ENCODE results near the gene IL34.

IL34 gene

DNA sequence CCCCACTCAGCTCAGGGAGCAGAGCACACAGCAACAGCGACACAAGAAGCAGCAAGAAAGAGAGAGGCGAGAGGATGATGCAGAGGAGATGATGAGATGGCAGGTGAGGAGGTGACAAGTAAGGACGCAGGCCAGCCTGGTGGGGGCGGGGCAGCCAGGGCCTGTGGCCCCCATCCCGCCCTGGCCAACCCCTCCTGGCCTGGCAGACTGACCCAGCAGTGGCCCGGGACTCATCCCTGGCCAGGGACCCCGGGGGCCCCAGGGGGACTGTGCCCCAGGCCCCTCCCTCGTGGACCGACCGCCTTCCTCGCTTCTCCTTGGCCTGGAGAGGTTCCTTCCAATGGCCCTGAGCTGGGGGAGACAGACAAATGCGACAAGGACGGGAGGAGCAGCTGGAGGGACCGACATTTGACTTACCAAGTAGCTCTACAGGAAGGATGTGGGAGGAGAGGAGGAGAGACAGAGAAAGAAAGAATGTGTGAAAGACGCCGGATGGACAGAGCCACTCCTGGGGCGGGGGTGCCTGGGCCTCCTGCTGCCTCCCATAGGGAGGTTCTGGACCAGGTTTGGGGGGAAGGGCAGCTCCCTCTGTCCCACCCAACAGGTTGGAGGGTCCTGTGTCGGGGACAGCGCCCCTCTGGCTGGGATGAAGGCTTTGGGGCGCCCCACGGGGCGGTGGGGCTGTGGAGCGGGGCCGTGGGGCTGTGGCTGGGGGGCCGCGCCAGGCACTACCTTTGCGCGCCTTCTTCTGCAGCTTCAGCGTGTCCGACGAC lies 32.7 kb downstream of the IL34 start:
- TF ChIP-seq GLIS3 (CRISPR knock-in tag; IDR thresholded peaks at IDR 0.05), result no peak
- TF ChIP-seq ESRRG (CRISPR knock-in tag; IDR thresholded peaks at IDR 0.05), result no peak
- TF ChIP-seq ZNF565 (CRISPR knock-in tag; conservative IDR thresholded peaks at IDR 0.05; ENCODE audit: low read depth), result no peak
- no peak for TF ChIP-seq ARNTL (CRISPR knock-in tag; IDR thresholded peaks at IDR 0.05; ENCODE audit: borderline replicate concordance, low read depth)
- no peak for TF ChIP-seq OSR1 (CRISPR knock-in tag; IDR thresholded peaks at IDR 0.05)
- TF ChIP-seq ZNF70 (CRISPR knock-in tag; IDR thresholded peaks at IDR 0.05), result no peak
- no peak for TF ChIP-seq ZFP30 (CRISPR knock-in tag; IDR thresholded peaks at IDR 0.05)
- TF ChIP-seq, protein P1, sequence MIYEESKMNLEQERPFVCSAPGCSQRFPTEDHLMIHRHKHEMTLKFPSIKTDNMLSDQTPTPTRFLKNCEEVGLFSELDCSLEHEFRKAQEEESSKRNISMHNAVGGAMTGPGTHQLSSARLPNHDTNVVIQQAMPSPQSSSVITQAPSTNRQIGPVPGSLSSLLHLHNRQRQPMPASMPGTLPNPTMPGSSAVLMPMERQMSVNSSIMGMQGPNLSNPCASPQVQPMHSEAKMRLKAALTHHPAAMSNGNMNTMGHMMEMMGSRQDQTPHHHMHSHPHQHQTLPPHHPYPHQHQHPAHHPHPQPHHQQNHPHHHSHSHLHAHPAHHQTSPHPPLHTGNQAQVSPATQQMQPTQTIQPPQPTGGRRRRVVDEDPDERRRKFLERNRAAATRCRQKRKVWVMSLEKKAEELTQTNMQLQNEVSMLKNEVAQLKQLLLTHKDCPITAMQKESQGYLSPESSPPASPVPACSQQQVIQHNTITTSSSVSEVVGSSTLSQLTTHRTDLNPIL (CRISPR knock-in tag; IDR thresholded peaks at IDR 0.05; ENCODE audit: low read depth), result no peak
- no peak for TF ChIP-seq SNAI2 (CRISPR knock-in tag; IDR thresholded peaks at IDR 0.05)
- ATAC-seq, result no peak

DNA sequence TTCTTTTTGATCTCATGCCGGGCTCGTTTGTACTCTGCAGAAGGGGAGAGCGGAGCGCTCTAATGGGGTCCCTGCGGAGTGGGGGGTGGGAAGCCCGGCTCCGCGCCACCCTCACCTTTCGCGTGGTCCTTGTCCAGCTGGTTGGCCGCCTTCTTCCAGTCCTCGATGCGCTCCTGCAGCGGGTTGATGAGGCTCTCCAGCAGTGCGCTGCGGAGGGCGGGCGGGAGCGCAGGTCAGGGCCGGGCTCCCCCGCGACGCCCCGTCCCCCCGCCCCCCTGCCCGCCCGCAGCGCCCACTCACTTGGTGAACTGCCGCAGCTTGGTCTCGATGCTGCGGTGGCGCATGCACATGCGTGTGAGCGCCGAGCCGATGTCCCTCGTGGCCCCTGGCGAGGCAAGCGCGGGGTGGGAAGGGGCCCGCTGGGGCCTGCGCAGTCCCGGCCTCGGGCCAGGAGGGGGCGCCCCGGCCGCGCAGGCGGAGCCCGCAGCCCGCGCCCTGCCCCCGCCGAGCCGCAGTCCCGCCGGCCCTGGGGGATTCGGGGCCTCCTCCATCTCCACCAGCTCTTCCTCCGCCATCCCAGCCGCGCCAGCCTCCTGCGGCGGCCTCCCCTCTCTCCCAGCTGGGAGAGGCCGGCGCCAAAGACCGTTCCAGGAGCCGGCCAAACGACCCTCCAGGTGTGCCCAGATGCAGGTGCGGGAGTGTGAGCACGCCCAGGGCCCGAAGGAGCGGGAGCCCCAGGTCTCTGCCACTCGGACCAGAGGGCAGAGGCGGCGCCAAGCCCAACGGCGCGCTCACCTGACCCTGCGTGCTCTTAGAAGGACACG lies 33.5 kb downstream of the IL34 start:
- no peak for ATAC-seq
- TF ChIP-seq SNAI2 (CRISPR knock-in tag; IDR thresholded peaks at IDR 0.05), result no peak
- TF ChIP-seq ZFP3 (CRISPR knock-in tag; IDR thresholded peaks at IDR 0.05), result no peak
- TF ChIP-seq, protein P2, sequence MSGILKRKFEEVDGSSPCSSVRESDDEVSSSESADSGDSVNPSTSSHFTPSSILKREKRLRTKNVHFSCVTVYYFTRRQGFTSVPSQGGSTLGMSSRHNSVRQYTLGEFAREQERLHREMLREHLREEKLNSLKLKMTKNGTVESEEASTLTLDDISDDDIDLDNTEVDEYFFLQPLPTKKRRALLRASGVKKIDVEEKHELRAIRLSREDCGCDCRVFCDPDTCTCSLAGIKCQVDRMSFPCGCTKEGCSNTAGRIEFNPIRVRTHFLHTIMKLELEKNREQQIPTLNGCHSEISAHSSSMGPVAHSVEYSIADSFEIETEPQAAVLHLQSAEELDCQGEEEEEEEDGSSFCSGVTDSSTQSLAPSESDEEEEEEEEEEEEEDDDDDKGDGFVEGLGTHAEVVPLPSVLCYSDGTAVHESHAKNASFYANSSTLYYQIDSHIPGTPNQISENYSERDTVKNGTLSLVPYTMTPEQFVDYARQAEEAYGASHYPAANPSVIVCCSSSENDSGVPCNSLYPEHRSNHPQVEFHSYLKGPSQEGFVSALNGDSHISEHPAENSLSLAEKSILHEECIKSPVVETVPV (CRISPR knock-in tag; IDR thresholded peaks at IDR 0.05), result no peak
- TF ChIP-seq, protein P3, sequence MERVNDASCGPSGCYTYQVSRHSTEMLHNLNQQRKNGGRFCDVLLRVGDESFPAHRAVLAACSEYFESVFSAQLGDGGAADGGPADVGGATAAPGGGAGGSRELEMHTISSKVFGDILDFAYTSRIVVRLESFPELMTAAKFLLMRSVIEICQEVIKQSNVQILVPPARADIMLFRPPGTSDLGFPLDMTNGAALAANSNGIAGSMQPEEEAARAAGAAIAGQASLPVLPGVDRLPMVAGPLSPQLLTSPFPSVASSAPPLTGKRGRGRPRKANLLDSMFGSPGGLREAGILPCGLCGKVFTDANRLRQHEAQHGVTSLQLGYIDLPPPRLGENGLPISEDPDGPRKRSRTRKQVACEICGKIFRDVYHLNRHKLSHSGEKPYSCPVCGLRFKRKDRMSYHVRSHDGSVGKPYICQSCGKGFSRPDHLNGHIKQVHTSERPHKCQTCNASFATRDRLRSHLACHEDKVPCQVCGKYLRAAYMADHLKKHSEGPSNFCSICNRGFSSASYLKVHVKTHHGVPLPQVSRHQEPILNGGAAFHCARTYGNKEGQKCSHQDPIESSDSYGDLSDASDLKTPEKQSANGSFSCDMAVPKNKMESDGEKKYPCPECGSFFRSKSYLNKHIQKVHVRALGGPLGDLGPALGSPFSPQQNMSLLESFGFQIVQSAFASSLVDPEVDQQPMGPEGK (CRISPR knock-in tag; IDR thresholded peaks at IDR 0.05; ENCODE audit: borderline replicate concordance), result no peak
- TF ChIP-seq ARNTL (CRISPR knock-in tag; IDR thresholded peaks at IDR 0.05; ENCODE audit: borderline replicate concordance, low read depth), result no peak
- TF ChIP-seq, protein P1 (CRISPR knock-in tag; IDR thresholded peaks at IDR 0.05; ENCODE audit: low read depth), result no peak
- TF ChIP-seq OSR1 (CRISPR knock-in tag; IDR thresholded peaks at IDR 0.05), result no peak
- TF ChIP-seq, protein P4, sequence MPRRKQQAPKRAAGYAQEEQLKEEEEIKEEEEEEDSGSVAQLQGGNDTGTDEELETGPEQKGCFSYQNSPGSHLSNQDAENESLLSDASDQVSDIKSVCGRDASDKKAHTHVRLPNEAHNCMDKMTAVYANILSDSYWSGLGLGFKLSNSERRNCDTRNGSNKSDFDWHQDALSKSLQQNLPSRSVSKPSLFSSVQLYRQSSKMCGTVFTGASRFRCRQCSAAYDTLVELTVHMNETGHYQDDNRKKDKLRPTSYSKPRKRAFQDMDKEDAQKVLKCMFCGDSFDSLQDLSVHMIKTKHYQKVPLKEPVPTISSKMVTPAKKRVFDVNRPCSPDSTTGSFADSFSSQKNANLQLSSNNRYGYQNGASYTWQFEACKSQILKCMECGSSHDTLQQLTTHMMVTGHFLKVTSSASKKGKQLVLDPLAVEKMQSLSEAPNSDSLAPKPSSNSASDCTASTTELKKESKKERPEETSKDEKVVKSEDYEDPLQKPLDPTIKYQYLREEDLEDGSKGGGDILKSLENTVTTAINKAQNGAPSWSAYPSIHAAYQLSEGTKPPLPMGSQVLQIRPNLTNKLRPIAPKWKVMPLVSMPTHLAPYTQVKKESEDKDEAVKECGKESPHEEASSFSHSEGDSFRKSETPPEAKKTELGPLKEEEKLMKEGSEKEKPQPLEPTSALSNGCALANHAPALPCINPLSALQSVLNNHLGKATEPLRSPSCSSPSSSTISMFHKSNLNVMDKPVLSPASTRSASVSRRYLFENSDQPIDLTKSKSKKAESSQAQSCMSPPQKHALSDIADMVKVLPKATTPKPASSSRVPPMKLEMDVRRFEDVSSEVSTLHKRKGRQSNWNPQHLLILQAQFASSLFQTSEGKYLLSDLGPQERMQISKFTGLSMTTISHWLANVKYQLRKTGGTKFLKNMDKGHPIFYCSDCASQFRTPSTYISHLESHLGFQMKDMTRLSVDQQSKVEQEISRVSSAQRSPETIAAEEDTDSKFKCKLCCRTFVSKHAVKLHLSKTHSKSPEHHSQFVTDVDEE (CRISPR knock-in tag; IDR thresholded peaks at IDR 0.05), result no peak
- TF ChIP-seq GLIS3 (CRISPR knock-in tag; IDR thresholded peaks at IDR 0.05), result no peak

DNA sequence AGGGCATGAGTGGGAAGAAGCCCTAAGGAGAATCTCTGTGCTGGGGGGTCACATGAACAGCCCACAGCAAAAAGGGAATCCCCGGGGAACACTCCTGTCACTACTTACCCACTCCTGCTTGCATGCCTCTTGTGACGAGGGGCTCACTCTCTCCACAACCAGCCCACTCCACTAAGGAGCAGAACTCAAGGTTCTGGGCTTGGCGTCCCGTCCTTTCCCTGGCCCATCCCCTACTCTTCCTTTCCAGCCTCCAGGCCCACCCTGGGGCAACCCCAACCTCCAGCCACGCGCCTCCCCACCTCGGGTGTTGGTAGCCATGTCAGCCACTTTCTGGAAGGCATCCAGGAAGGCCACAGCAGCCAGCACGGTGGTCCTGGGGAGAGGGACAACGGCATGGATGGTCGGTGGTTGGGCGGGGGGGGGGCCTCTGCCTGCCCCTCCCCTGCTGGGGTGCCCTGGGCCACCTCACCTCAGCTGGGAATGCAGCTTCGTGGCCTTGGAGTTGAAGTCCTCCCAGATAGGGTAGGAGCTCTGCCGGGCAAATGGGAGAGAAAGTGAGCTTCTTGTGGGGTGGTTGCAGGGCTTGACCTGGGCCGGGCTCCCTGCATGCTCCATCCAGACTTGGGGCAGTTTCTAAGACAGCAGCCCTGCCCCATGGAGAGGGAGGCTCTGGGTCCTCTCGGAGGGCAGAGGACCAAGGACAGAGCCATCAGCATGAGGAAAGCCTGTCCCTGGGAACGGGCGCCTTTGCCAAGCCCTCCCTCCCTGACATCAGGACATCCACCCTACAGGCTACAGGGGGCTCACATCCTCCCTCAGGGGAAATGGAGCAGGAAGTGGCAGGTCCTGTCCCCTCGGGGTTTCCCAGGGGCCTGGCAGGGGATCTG lies 34.4 kb downstream of the IL34 start:
- ATAC-seq, result no peak
- TF ChIP-seq, protein P4 (CRISPR knock-in tag; IDR thresholded peaks at IDR 0.05), result no peak
- no peak for TF ChIP-seq ARNTL (CRISPR knock-in tag; IDR thresholded peaks at IDR 0.05; ENCODE audit: borderline replicate concordance, low read depth)
- TF ChIP-seq ZFP30 (CRISPR knock-in tag; IDR thresholded peaks at IDR 0.05), result no peak
- TF ChIP-seq ZNF565 (CRISPR knock-in tag; conservative IDR thresholded peaks at IDR 0.05; ENCODE audit: low read depth), result no peak
- no peak for TF ChIP-seq ZNF8 (CRISPR knock-in tag; IDR thresholded peaks at IDR 0.05)
- TF ChIP-seq, protein P5, sequence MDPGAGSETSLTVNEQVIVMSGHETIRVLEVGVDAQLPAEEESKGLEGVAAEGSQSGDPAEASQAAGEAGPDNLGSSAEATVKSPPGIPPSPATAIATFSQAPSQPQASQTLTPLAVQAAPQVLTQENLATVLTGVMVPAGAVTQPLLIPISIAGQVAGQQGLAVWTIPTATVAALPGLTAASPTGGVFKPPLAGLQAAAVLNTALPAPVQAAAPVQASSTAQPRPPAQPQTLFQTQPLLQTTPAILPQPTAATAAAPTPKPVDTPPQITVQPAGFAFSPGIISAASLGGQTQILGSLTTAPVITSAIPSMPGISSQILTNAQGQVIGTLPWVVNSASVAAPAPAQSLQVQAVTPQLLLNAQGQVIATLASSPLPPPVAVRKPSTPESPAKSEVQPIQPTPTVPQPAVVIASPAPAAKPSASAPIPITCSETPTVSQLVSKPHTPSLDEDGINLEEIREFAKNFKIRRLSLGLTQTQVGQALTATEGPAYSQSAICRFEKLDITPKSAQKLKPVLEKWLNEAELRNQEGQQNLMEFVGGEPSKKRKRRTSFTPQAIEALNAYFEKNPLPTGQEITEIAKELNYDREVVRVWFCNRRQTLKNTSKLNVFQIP (CRISPR knock-in tag; IDR thresholded peaks at IDR 0.05; ENCODE audit: borderline replicate concordance, low read depth), result no peak
- TF ChIP-seq, protein P3 (CRISPR knock-in tag; IDR thresholded peaks at IDR 0.05; ENCODE audit: borderline replicate concordance), result no peak

Data from SK-N-SH treated with all-trans-retinoic acid at 6 μM for 48 hours (cell line).